NCI-H128 (cell line): ENCODE data around the gene COQ8A.

Source experiments
- DNase-seq: peaks from one replicate; lab custom pipeline; 2025; ENCODE audit not compliant: unreplicated experiment; lab: John Stamatoyannopoulos, UW

The COQ8A gene

DNA sequence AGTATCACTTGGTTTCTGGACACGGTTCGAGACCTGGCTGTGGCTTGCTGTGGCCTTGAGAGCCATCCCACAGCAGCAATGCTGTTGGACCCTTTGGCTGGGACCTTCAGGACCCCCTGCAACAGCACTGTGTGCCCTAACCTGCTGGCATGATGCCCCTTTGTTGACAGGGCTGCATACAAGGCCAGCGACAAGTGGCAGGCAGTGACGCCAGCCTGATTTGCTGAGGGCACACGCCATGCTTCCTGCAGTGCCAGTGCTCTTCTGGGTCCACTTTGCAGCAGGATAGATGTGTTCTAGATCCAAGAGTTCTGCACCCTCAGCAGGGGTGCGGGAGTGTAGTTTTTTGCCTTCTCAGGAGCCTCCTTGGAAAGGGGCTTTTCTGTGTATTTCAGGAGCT is 32.8 kb downstream of the COQ8A start:
- no peak for DNase-seq

DNA sequence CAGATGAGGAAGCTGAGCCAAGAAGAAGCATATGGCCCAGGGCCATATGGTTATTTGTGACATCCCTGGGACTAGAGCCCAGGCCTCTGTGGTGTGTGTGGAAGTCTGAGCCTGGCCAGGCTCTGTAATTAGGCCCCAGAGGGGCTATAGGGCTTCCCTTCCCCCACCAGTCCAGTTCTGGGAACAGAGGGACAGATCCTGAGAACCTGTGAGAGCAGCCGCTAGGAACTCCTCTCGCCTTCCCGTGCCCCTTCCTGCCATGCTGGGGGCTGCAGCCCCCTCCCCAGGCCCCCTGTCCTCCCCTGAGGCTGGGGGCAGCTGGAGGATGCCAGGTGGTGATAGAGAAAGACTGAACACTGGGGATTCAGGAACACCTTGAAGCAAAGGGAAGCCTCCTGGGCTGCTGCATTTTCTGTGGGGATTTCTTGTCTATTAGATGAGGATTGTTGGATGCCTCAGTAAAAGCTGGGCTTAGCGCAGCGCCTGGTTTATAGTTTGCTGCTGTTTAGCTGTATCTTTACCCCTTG is 33.3 kb downstream of the COQ8A start:
- DNase-seq: no peak

DNA sequence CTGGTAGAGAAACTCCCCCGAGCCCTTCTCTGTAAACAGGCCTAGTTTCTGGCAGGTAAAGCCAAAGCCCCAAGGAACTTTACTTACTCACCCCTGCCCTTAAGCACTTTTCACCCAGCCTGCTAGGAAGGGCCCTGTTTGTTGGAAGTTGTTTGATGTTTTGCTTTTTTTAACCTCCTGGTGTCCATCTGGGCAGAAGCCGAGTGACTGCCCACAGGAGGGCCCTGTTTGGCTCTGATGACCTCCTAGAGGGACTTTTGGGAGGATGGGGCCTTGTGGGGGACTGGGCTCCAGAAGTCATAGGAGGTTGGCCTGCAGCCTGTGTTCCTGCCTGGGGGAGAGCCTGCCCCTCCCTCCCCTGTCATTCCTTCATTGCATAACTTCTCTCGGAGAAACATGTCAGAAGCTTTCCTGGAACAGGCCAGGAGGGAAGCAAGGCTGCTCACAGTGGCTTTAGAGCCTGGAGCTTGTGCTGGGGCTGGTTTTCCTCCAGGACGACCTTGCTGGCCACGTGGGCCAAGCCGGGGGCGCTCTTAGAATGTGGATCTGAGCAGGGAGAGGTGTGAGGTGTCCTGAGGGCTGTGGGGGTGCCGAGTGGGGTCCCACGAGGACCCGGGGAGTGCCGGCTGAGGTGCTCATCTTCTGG is 33.9 kb downstream of the COQ8A start:
- no peak for DNase-seq

DNA sequence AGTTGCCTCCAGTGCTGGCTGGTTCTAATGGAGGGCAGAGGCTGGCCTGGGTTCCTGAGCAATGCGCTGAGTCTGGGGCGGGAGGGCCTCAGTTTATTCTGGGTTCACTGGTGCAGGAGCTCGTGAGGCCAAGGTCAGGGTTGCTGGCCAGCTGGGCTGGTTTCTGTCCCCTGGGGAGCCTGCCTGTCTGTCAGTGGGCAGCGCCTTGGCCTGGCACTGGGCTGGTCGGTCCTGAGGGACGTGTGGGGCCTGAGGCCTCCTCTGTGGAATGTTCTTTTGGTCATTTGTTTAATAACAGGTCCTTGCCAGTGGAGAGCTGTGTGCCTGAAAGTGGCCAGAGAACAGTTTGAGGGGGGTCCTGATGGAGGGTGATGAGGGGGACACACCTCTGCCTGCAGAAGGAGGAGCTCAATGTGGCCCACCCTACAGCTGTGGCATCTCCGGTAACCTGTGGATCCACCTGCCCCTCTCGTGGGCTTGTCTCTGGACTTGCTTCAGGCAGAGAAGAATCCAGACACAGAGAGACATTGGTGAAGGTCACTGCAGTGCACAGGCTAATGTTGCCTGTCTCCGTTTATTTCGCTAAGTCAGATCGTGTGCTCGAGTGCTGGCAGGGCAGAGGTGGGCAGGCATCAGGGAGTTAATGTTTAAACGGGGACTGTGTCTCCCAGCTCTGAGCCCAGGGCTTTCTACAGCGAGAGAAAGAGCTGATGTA is 34.6 kb downstream of the COQ8A start:
- DNase-seq: no peak

DNA sequence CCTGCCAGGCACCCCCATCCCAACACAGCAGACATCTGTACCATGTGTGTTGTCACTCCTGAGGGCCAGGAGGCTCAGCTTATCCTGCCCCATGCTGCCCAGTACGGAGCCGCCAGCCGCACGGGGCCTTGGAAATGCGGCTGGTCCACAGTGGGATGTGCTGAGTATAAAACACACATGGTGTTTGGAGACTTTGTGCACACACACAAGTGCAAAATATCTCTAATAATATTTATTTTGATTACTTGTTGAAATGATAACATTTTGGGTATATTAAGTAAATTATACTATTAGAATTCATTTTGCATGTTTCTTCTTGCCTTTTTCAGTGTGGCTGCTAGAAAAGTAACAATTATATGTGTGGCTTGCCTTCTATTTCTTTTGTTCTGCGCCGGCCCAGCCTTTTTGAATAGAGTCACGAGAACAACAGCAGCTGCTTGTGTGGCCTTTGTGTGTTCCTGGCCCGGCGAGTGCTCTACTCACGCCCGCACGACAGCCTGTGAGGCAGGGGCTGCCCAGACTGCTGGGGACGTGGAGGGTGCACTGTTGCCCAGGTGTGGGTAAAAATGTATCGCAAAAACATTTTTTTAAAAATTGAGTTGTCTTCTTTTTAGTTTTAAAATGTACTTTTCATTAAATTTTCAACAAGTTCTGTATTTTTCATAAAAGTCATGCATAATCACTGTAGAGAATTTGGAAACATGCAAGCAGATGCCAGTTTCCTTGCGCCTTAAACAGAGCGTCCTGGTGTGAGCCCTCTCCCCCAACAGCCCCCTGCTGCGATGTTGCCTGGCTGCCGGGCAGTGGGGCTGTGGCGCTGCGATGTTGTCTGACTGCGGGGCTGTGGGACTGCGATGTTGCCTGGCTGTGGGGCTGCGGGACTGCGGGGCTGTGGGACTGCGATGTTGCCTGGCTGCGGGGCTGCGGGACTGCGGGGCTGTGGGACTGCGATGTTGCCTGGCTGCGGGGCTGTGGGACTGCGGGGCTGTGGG is 35.5 kb downstream of the COQ8A start:
- peak; percentile 24 for DNase-seq

DNA sequence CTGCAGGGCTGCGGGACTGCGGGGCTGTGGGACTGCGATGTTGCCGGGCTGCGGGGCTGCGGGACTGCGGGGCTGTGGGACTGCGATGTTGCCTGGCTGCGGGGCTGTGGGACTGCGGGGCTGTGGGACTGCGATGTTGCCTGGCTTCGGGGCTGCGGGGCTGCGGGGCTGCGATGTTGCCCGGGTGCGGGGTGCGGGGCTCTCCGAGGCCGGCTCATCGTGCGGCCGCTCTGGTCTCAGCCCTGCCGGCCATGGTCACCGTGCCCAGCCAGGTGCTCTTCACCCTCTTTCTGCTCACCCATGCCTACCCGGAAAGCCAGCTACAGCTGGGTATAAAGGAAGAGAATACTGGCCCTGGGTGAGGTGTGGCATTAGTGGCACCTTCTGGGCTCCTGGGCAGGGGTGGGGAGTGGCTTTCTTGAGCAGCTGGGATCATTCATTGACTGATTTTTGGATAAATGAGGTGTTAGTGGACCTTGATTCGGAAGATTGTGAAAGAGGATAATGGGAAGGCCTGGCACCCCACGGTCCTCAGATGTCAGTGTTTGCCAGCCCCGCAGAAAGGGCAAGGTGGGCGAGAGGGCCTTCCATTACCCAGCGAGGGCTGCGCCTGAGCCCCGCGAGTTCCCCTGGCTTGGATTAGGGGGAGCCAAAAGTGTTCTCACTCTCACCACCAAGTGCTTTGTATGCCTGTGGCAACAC is 36.3 kb downstream of the COQ8A start:
- no peak for DNase-seq

DNA sequence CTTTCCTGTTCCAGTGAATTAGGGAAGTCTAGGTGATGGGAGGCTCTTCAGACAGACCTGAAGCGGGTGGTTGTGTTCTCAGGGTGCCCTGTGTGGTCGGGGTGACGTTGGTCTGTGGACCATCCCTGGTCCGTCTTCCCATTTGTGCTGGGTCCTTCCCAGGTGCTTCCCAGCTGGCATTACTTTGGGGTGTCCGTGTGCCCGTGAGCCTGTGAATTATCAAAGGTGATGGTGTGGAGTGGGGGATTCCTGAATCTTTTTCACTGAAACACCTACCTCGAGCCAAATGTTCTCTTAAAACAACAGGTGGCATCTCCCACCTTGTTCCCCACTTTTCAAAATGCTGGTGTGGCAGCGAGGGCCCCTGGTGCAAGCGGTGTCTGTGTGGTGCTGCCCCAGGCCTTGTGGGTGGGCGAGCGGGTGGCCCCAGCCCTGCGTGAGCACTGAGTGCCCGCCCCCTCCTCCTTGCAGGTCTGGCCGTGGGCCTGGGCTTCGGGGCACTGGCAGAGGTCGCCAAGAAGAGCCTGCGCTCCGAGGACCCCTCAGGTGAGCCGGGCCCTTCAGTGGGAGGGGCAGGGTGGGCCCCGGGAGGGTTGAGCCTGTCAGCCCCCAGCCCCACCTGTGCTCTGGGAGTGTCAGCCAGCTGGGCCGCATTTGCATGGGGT is 37.0 kb downstream of the COQ8A start:
- DNase-seq: no peak

DNA sequence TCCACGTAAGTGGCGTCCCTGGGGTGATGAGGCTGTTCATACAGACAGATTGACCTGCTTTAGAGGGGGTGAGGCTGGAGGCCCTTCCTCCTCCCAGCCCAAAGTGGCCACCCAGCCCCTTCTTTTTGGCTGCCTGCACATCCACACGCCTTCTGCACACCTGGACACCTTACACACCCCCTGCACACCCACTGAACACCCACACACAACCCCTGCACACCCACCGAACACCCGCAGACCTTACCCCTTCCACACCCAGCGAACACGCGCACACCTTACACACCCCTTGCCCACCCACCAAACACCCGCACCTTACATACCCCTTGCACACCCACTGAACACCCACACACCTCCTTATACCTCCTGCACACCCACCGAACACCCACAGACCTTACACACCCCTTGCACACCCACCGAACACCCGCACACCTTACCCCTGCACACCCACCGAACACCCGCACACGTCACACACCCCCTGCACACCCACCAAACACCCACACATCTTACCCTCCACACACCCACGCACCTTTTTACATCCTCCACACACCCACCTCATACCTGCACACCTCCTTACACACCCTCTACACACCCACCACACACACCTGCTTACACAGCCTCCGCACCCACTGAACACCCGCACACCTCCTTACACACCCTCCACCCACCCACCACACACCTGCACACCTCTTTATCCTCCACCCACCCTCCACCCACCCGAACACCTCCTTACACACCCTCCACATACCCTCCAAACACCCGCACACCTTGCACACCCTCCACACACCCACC is 37.7 kb downstream of the COQ8A start:
- no peak for DNase-seq

DNA sequence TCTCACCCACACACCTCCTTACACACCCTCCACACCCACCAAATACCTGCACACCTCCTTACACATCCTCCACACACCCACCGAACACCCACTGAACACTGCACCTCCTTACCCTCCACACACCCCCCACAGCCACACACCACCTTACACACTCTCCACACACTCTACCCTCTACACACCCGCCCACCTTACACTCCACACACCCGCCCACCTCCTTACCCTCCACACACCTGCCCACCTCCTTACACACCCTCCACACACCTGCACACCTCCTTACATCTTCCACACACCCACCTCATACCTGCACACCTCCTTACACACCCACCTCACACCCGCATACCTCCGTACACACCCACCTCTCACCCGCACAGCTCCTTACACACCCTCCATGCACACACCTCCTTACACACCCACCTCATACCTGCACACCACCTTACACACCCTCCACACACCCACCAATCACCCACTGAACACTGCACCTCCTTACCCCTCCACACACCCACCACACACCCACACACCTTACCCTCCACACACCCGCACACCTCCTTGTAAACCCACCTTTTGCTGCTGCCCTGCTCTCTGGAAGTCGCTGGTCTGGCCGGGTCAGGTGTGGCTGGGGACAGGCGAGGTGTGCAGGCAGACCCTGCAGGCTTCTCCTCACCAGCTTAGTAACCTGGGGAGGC is 38.5 kb downstream of the COQ8A start:
- DNase-seq: no peak

DNA sequence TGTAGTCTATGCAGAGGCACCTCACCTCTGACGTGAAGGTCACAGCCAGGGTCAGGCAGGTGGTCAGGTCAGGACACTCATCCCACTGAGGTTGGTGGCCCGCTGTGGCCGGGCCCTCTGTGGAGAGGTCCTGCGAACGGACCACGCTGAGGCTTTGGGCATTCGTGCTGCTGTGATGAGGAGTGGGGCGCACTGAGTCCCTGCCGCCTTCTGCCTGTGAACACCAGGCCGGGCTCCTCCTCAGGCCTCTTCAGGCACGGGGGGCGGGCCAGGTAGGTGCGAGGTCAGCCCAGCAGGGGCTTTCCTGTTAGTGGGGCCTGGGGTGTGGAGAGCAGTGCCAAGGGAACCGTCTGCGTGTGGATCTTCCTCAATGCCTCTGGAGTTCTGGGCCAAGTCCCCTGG is 39.0 kb downstream of the COQ8A start:
- DNase-seq: no peak

DNA sequence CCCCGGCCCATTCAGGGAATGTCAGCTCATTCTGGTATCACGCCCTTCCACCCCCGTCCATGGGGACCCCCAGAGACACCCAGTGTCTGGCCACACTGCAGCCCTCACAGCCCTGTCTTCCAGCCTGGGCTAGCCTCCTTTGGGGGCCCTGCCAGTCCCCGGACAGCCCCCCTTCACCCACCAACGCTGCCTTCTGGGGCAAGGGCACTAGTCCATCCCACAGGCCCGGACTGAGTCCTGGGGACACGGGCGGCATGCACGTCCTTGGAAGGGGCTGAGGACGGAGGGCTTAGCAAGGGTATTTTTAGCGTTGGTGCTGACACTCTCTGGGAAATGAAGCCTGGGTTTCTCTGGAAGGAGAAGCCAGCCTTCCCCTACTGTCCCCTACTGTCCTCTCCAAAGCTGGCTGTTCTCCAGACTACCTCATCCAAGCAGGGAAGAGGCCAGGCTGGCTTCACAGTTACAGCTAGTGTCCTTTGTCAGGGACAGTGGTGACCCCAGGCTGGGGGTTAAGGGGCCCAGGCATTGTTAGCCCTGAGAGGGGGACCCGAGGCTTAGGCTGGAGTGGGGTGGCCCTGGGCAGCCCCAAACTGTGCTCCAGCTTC is 39.5 kb downstream of the COQ8A start:
- no peak for DNase-seq

DNA sequence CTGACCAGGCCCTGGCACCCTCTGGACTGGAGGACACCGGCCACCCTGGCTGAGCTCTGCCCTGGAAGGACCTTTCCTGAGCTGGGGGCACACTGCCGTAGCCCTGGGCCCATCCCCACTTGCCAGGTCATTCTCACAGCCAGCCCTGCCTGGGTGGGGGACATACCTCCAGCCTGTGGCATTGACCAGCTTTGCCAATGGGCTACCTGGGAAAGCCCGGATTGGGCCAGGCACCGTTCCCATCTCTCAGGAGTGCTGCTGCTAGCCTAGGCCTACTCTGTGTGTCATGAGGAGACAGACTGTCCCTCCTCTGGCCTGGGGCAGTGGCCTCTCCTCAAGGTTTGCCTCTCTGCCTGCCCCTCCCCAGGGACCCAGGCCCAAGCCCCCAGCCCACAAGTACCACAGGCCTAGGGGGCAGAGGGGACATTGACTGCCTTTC is 40.0 kb downstream of the COQ8A start:
- no peak for DNase-seq

DNA sequence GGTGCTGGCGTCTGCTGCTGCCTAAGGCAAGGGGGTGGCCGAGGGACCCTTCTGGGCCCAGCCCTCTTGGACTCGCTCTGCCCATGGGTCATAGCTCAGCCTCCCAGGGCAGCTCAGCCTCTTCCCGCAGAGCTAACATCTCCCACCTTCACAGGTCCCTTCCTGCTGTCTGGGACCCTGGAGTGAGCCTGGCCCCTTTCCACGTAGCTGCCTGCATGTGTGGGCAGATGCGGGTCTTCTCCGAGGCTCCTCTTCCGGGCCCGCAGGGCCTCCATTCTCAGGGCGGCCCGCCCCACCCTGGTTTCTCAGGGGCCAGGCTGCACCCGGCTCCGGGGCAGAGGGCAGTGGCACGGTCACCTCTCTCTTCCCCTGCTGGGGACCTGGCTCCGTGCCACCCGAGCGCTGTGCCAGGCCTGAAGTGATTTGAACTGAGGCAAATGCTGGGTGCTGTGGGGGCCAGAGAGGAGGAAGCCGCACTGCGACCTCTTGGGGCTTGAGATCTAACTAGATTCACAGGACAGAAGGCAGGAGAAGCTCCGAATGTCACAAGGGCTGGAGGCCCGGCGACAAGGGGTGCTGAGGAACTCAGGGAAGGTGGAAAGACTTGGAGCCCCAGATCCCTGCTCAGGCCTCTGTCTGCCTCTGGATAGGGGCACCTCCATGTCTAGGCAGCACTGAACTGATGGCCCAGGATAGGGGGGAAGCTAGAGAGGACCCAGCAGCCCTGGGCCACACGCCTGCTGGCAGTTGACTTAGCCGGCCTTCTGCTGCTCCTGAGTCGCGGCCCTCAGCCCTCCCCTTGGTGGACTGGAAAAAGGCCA is 40.7 kb downstream of the COQ8A start:
- DNase-seq: no peak

DNA sequence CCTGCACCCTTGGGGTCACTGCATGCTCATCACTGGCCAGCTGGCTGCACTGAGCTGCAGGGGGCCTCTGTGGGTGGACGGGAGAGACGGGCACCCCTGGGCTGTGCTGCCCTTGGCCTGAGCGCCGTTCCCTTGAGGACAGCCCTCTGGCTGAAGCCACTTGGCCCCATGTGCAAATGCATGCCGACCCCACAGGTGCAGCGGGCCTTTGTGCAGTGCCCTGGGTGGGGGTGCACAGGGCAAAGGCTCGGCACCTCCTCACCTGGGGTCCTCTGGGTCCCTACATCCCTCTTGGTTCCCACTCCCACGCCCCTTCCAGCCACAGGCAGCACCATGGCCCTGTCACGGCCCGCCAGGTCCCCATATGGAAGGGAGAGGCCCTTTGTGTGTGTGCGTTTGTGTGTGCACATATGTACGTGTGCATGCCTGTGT is 41.3 kb downstream of the COQ8A start:
- no peak for DNase-seq

DNA sequence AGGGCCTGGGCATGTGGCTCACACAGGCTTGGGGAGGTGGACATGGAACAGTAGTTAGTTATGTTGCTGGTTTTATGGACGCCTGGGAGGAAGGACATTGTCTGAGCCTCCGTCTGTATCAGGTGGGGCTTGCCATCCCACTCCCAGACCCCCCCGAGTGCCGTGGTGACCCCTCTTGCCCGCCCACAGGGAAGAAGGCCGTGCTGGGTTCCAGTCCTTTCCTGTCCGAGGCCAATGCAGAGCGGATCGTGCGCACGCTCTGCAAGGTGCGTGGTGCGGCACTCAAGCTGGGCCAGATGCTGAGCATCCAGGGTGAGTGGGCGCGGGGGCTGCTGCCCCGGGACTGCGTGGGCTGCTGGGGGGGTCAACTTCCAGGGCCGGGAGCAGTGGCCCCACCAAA is 41.7 kb downstream of the COQ8A start:
- no peak for DNase-seq

DNA sequence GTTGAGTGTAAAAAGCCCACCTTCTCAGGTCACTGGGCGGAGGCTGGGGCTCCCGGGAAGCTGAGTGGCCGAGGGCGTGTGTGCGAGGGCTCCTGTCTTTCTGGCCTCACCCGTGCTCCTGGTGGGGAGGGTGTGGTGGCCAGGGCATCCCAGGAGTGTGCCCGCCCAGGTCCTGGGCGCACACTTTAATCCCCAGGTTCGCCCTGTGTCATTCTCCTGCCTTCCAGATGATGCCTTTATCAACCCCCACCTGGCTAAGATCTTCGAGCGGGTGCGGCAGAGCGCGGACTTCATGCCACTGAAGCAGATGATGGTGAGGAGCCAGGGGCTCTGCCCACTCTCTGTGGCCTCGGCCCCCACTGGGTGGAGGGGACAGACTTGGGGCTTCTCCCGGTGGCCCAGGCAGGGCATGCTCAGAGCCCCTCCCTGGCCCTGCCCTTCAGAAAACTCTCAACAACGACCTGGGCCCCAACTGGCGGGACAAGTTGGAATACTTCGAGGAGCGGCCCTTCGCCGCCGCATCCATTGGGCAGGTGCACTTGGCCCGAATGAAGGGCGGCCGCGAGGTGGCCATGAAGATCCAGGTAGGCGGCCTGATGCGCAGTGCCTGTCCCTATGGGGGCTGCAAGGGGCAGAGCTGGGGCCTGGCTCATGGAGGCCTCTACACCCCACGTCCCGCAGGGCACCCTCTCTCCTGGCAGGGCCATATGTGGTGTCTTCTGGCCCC is 42.5 kb downstream of the COQ8A start:
- DNase-seq: no peak
